Measurements from ENCODE around the gene P2RY2.
"Not testable (repeated sequence)": the region's sequence is repeated elsewhere in the genome, so short reads cannot be mapped to it uniquely, and the experiment has no call there.

P2RY2 gene

GRCh38 chr11:73262851-73263495 lies 44.9 kb downstream of the P2RY2 start:
- peaks cover 87% of the 10 kb centered on the region for H3K27me3 Mint-ChIP-seq
- CTCF ChIA-PET = interaction anchor here (1.0 to 1.5 kb wide), 4 partner anchors 10 to 28 kb away, joined by 3 read pairs; no protein-coding TSS in a partner anchor

DNA sequence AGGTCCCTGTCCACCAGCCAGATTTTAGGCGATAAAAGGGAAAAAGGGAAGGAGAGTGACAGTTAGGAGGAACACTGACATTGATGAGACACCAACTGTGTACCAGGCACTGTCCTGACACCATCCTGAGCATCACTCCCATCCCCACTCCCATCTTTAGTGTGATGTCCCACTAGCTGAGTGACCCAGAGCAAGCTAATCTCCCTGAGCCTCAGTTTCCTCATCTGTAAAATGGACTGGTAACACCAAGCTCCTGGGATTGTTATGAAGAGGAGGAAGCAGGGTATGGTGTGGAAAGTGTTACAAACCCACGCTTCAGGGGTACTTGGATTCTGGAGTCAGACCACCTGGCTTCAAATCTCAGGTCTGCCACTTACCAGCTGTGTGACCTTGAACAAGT lies 45.6 kb downstream of the P2RY2 start:
- CTCF ChIA-PET = interaction anchor here (0.6 to 1.1 kb wide), 2 partner anchors 24 to 752 kb away, joined by 3 read pairs; no protein-coding TSS in a partner anchor
- no peaks in the 10 kb centered on the region for H3K4me1 Mint-ChIP-seq
- H3K4me3 Mint-ChIP-seq = no peak overlapping the region
- H3K27ac Mint-ChIP-seq = no peak overlapping the region
- DNase-seq = no peak
- H3K27me3 Mint-ChIP-seq = peaks cover 89% of the 10 kb centered on the region
- H3K36me3 Mint-ChIP-seq = no peaks in the 10 kb centered on the region
- H3K9me3 Mint-ChIP-seq = no peaks in the 10 kb centered on the region

More at GRCh38 chr11:73262851-73263495, 44.9 kb downstream of the P2RY2 start:
- no peaks in the 10 kb centered on the region for H3K9me3 Mint-ChIP-seq
- H3K36me3 Mint-ChIP-seq = no peaks in the 10 kb centered on the region
- H3K4me3 Mint-ChIP-seq = no peak overlapping the region
- no peak for DNase-seq
- no peaks in the 10 kb centered on the region for H3K4me1 Mint-ChIP-seq
- H3K27ac Mint-ChIP-seq = no peak overlapping the region

- H3K4me1 Mint-ChIP-seq = no peaks in the 10 kb centered on the region
- H3K27ac Mint-ChIP-seq = no peak overlapping the region
- H3K36me3 Mint-ChIP-seq = no peaks in the 10 kb centered on the region
- H3K27me3 Mint-ChIP-seq = peaks cover 87% of the 10 kb centered on the region
- CTCF ChIA-PET = no interaction called here
- no peak for DNase-seq
- no peak overlapping the region for H3K4me3 Mint-ChIP-seq
- no peaks in the 10 kb centered on the region for H3K9me3 Mint-ChIP-seq
Observed at GRCh38 chr11:73265278-73265810, 47.3 kb downstream of the P2RY2 start.

DNA sequence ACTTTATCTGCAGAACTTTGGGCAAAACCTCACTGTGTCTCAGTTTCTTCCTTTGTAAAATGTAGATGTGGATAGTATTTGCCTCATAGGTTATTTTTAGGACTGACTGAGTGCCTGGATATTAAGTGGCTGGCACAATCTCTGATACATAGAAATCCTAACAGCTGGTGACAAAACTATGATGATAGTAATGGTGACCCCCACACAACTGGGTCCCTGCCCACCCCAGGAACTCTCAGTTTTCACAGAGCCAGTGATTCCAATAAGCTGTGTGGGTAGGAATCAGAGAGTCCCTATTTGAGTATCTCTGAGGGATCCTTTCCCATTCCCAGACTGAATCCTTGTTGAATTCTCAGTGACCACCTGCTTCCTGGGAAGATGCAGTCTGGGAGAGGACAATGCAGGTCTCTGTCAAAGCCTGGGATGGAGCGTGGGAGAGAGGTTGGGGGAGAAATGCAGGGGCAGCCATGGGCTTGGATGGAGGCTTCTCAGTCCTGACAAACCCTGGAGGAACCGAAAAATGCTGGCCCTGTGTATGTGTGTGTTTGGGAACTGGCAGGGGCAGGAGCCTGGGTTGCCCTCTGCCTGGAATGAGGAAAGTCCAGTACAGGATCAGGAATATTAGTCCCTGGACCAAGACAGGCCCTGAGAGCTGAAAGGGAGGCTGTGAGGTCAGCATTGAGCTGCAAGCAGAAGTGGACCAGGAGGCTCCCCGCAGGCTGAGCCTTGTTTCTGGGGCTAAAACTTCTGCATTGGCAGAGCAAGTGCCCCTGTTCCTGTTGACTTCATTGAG lies 48.0 kb downstream of the P2RY2 start:
- CTCF ChIA-PET = no interaction called here
- H3K27me3 Mint-ChIP-seq = peaks cover 88% of the 10 kb centered on the region
- no peaks in the 10 kb centered on the region for H3K9me3 Mint-ChIP-seq
- no peaks in the 10 kb centered on the region for H3K36me3 Mint-ChIP-seq
- no peak for DNase-seq
- no peaks in the 10 kb centered on the region for H3K4me1 Mint-ChIP-seq
- H3K27ac Mint-ChIP-seq = no peak overlapping the region
- no peak overlapping the region for H3K4me3 Mint-ChIP-seq

DNA sequence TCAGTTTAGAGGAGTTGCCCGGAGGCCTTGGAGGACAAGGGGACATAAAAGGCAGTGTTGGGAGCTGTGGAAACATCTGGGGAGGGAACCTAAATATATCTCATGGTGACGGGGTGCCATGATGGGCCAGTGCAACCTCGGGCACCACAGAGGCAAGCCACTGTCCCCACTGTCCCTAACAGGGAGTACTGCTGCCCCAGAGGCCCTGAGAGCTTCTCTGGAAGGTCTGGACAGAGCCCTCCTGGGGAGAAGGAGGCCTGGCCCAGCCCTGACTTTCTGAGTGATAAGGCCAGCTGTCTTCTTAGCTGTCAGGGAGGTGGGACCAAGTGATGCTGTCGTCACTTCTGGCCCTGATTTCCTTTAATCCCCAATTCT lies 48.6 kb downstream of the P2RY2 start:
- Mint-ChIP-seq H3K9me3 (no peaks in the 10 kb centered on the region), H3K36me3 (no peaks in the 10 kb centered on the region), H3K4me1 (no peaks in the 10 kb centered on the region), H3K27ac (no peak overlapping the region), H3K27me3 (peaks cover 87% of the 10 kb centered on the region), H3K4me3 (no peak overlapping the region)
- CTCF ChIA-PET = no interaction called here
- DNase-seq = no peak

DNA sequence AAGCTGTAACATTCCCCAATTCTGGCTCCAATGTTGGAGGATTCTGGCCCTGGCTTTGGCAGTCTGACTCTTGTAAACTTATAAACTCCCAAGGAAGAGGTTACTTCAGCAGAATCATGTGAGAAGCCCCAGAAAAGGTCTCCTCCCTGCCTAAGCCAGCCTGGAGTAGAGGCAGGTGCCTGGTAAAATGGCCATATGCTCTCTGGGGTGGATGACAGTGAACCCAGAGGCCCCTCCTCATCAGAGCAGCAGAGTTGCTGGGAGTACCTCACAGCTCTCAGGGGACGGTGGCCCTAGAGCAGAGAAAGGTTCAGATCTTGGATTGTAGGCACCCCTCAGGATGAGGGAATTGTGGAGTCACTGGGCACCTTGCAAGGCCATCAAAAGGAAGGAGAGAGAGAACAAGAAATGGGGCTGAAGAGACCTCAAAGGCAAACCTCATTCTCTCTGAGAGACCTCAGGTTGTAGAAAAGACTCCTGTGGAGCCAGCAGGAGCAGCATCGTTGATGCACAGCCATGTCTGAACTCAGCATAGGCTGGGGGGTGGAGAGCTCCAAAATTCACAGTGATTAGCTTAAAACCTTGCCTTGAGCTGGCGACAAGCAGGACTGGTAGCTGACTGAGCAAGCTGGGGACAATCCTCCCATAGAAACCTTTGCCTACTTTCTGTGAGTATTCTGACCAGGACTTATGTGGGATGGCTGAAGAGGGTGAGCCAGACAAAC lies 49.2 kb downstream of the P2RY2 start:
- Mint-ChIP-seq H3K4me3 (no peak overlapping the region), H3K36me3 (no peaks in the 10 kb centered on the region), H3K9me3 (no peaks in the 10 kb centered on the region), H3K27me3 (peaks cover 88% of the 10 kb centered on the region), H3K4me1 (no peaks in the 10 kb centered on the region), H3K27ac (no peak overlapping the region)
- DNase-seq = no peak
- CTCF ChIA-PET = interaction anchor here (0.6 to 2.0 kb wide), 3 partner anchors 14 to 882 kb away, joined by 3 to 6 read pairs (median 5); no protein-coding TSS in a partner anchor

DNA sequence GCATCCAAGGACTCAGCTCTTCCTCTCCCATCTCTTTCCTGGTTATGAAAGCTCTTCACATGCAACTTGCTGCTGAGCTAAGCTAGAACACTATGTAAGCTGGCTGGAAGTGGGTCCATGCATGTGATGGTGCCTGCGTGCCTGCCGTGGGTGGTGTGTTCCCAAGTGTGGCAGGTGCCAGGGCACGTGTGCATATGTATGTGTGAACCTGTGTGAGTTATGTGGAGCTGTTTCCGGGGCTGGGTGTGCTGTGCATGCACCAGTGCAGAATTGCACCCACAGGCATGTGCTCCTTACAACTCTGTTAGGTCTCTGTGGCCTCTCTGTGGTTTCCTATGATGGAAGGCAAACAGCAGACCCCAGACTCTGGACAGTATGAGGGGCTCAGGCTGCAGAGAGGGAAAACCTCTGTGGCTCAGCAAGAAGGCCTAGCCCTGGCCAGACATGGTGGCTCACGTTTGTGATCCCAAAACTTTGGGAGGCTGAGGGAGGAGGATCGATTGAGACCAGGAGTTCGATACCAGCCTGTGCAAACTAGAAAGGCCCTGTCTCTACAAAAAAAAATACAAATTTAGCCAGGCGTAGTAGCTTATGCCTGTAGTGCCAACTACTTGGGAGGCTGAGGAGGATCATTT lies 49.9 kb downstream of the P2RY2 start:
- H3K9me3 Mint-ChIP-seq = no peaks in the 10 kb centered on the region
- H3K27me3 Mint-ChIP-seq = peaks cover 89% of the 10 kb centered on the region
- H3K4me3 Mint-ChIP-seq = no peak overlapping the region
- H3K4me1 Mint-ChIP-seq = no peaks in the 10 kb centered on the region
- CTCF ChIA-PET = interaction anchor here (0.6 to 2.0 kb wide), 5 partner anchors 15 to 881 kb away, joined by 3 to 6 read pairs (median 3); no protein-coding TSS in a partner anchor
- H3K36me3 Mint-ChIP-seq = no peaks in the 10 kb centered on the region
- no peak overlapping the region for H3K27ac Mint-ChIP-seq
- DNase-seq = no peak

GRCh38 chr11:73268671-73269271 lies 50.7 kb downstream of the P2RY2 start:
- H3K4me3 Mint-ChIP-seq = no peak overlapping the region
- no peak for DNase-seq
- H3K27ac Mint-ChIP-seq = no peak overlapping the region
- CTCF ChIA-PET = interaction anchor here (1.2 to 2.0 kb wide), 3 partner anchors 26 to 34 kb away, joined by 3 to 6 read pairs (median 3); no protein-coding TSS in a partner anchor
- H3K27me3 Mint-ChIP-seq = peaks cover 85% of the 10 kb centered on the region
- H3K36me3 Mint-ChIP-seq = no peaks in the 10 kb centered on the region
- H3K9me3 Mint-ChIP-seq = no peaks in the 10 kb centered on the region
- H3K4me1 Mint-ChIP-seq = no peaks in the 10 kb centered on the region

DNA sequence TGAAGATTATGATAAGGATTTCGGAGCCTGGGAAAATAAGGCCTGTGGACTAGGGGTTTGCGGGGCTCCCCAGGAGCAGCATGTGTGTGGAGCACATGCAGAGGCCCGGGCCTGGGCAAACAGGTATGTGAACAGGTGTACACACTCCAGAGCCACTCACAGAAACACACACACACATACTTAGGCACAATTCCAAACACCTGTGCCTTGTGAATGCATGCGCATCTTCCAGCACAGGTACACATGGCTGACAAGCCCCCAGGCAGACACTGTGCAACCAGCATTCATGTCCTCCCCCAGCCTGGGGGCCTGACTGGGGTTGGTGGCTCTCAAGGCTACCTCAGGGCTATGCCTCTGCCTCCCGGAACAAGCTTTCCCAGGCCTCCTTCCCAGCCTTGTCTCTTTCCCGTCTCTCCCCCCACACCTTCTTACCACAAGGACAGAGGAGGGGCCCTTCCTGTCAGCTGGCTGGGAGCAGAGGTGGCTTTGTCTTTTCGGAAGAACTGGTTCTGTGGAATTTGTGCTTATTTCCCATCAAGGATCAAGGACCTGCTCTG lies 51.5 kb downstream of the P2RY2 start:
- H3K27me3 Mint-ChIP-seq = peaks cover 77% of the 10 kb centered on the region
- H3K9me3 Mint-ChIP-seq = no peaks in the 10 kb centered on the region
- DNase-seq = no peak
- no peaks in the 10 kb centered on the region for H3K4me1 Mint-ChIP-seq
- no peaks in the 10 kb centered on the region for H3K36me3 Mint-ChIP-seq
- H3K27ac Mint-ChIP-seq = no peak overlapping the region
- CTCF ChIA-PET = interaction anchor here (1.3 to 2.0 kb wide), 3 partner anchors 9 to 33 kb away, joined by 3 to 6 read pairs (median 3); no protein-coding TSS in a partner anchor
- no peak overlapping the region for H3K4me3 Mint-ChIP-seq

DNA sequence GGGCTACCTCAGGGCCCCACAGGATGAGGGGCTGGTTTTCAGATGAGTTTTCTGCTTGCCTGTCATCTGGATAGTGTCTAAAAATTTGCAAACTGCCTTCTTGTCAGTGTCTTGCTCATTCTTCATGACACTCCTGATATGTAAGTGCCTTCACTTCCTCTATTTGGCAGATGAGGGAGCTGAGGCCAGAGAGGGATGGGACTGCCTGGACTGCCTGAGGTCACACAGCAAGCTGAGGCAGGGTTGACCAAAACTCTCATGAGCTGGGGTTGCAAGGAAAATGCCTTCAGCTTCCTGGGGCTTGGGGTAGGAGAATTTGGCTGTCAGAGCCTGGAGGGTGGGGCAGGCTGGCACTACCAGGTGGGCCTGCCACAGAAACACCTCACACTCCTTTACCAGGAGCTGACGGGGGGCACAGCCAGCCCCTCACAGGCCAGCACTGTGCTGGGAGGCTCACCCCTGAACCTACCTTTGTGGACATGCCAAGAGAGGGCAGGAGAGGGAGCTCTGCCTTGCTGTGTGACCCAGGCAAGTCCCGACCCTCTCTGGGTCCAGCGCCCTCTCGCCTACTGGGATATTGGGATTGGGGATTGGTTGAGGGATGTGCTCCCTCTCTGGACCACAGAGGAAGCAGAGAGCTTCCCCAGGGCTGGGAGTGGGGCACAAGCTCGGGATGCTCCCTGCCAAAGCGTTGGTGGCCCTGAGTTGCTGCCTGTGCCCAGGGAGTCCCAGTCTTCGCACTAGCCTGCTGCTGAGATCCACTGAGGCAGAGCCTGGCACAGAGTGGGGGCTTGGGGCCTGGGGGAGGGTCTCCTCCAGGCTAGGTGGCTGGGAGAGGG lies 52.2 kb downstream of the P2RY2 start:
- no peak overlapping the region for H3K27ac Mint-ChIP-seq
- no peaks in the 10 kb centered on the region for H3K4me1 Mint-ChIP-seq
- no peaks in the 10 kb centered on the region for H3K36me3 Mint-ChIP-seq
- no peaks in the 10 kb centered on the region for H3K9me3 Mint-ChIP-seq
- CTCF ChIA-PET = interaction anchor here (0.7 to 1.3 kb wide), 2 partner anchors 9 to 34 kb away, joined by 3 read pairs; no protein-coding TSS in a partner anchor
- DNase-seq = no peak
- H3K27me3 Mint-ChIP-seq = peaks cover 75% of the 10 kb centered on the region
- H3K4me3 Mint-ChIP-seq = no peak overlapping the region

- CTCF ChIA-PET = interaction anchor here (0.7 to 1.3 kb wide), 2 partner anchors 10 to 34 kb away, joined by 3 read pairs; no protein-coding TSS in a partner anchor
- no peaks in the 10 kb centered on the region for H3K9me3 Mint-ChIP-seq
- DNase-seq = no peak
- H3K4me1 Mint-ChIP-seq = no peaks in the 10 kb centered on the region
- H3K27me3 Mint-ChIP-seq = peaks cover 71% of the 10 kb centered on the region
- no peaks in the 10 kb centered on the region for H3K36me3 Mint-ChIP-seq
- H3K27ac Mint-ChIP-seq = no peak overlapping the region
- no peak overlapping the region for H3K4me3 Mint-ChIP-seq
Observed at GRCh38 chr11:73270855-73271477, 52.9 kb downstream of the P2RY2 start.

DNA sequence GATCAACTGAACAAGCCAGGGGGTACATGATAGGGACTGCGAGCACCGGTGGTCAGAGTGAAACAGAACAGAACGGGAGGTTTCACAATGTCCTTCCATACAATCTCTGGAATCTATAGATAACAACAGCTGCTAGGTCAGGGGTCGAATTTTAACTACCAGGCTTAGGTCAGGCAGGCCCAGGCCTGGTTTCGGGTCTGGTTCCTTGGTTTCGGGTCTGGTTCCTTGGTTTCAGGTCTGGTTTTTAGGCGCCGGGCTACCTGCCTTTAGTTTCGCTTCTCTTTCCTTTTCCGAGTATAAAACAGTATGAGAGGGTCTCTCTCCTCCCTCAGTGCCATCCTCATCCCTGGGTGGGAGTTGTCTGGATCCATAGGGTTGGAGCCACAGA lies 53.4 kb downstream of the P2RY2 start:
- DNase-seq, CTCF ChIA-PET, H3K4me3 Mint-ChIP-seq, H3K4me1 Mint-ChIP-seq, H3K27ac Mint-ChIP-seq, H3K36me3 Mint-ChIP-seq, H3K9me3 Mint-ChIP-seq: not testable (repeated sequence)
- H3K27me3 Mint-ChIP-seq = peaks cover 66% of the 10 kb centered on the region
